Activated CD8-positive, alpha-beta memory T cell treated with anti-CD3 and anti-CD28 coated beads, Interleukin-2, amount 50 U/mL, for 1 hour (primary cell): ENCODE results near the gene F7.
"Not testable (repeated sequence)": the region's sequence is repeated elsewhere in the genome, so short reads cannot be mapped to it uniquely, and the experiment has no call there.

Source experiments
- DNase-seq: peaks from one replicate; pipeline ENCODE4 v3.0.0-alpha.2; 2020; ENCODE audit errors: extremely low read depth

Gene F7

GRCh38 chr13:113102302-113102701 is 3.3 kb upstream of the F7 start:
- DNase-seq, result not testable (repeated sequence)

DNA sequence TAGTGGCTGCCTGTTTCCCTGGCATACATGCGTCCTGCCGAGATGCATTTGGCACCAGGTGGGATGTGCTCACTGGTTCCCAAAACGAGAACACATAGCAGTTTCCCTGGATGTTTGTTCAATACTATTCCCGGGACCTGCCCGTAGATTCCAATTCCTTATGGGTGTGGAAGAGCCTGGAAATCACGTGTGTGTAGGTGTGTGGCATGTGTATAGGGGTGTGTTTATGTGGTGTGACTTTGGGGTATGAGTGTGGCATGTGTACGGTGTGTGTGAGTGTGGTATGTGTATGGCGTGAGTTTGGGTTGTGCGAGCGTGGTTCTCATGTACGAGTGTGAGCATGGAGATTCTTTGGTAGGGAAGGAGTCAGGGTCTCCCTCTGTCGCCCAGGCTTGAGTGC is 2.9 kb upstream of the F7 start:
- DNase-seq, result no peak

DNA sequence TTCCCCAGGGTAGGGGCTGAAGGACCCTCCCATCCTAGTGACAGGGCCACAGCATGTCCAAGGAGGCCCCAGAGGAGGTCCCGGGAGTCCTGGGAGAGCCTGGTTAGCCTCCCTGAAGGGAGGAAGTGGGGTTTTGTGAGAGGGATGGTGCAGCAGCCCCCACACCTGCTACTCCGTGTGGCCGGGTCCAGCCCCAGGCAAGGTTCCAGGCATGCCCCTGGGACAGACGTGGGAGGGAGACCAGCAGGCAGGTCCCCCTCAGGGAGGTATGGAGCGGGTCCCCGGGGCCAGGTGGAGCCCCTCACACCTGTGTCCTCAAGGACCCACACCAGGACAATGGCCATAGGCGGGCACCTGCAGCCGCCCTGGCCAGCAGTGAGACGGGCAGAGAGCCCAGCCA is 1.9 kb upstream of the F7 start:
- DNase-seq, result no peak

- DNase-seq, result no peak
Measured at GRCh38 chr13:113105921-113106452, 396 bp downstream of the F7 start.

GRCh38 chr13:113106711-113107351 is 1.2 kb downstream of the F7 start:
- no peak for DNase-seq

DNA sequence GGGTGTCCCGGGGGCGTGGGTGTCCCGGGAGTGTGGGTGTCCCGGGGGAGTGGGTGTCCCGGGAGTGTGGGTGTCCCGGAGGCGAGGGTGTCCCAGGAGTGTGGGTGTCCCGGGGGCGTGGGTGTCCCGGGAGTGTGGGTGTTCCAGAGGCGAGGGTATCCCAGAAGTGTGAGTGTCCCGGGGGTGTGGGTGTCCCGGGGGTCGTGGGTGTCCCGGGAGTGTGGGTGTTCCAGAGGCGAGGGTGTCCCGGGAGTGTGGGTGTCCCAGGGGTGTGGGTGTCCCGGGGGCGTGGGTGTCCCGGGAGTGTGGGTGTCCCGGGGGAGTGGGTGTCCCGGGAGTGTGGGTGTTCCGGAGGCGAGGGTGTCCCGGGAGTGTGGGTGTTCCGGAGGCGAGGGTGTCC is 2.9 kb downstream of the F7 start:
- not testable (repeated sequence) for DNase-seq

DNA sequence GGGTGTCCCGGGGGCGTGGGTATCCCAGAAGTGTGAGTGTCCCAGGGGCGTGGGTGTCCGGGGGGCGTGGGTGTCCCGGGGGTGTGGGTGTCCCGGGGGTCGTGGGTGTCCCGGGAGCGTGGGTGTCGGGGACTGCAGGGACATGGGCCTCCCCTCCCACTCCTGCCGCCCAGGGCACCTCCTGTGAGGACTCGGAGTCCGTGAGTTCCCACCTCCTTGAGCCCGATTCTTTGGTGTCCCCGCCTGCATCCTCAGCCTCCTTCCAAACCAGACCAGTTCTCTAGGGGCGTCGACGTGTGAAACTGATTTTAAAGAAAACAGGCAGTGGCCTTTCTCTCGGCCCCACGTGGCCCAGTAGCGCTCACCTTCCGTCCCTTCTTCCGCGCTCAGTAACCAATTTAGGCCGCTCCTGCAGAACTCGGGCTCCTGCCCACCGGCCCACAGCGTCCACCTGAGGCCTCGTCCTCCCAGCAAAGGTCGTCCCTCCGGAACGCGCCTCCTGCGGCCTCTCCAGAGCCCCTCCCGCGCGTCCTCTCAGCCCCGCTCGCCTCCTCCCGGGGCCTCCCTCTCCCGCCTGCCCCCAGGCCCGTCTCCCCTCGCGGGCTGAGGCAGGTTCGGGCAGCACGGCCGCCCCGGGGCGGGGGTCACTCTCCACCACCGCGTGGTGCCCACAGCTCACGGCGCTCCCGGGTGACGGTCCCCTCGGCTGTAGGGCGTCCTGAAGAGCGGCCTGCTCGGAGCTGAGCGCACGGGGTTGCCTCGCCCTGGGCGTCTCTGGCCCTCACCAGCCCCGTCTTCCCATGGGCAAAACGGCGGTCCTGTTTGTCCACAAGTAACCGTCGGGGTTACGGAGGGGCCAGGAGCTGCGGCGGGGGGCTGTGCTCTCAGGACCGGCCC is 3.8 kb downstream of the F7 start:
- no peak for DNase-seq

GRCh38 chr13:113110048-113110851 is 4.7 kb downstream of the F7 start:
- DNase-seq, result no peak

DNA sequence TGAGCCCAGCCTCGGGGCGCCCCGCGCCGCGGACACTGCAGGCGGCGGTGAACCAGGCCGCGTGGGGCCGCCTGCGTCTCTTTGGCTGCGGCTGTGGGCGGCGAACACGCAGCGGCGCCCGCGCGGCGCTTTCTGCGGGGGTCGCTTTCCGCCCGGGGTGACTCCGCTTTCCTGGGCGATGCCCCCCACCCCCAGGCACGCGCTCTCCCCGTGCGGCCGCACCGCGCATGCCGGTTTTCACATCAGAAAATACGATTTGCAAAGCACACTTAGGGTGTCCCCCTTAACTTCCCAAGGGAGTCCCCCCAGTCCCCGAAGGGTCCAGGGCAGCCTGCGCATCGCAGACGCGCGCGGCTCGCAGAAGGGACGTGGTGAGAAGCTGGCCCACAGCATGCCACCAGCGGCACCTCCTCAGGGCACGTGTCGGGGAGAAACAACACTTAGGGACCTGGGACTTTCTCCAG is 5.3 kb downstream of the F7 start:
- no peak for DNase-seq

- DNase-seq, result not testable (repeated sequence)
Measured at GRCh38 chr13:113111821-113112220, 6.2 kb downstream of the F7 start.

- not testable (repeated sequence) for DNase-seq
Measured at GRCh38 chr13:113112475-113112874, 6.9 kb downstream of the F7 start.

- no peak for DNase-seq
Measured at GRCh38 chr13:113112893-113113845, 7.6 kb downstream of the F7 start.

DNA sequence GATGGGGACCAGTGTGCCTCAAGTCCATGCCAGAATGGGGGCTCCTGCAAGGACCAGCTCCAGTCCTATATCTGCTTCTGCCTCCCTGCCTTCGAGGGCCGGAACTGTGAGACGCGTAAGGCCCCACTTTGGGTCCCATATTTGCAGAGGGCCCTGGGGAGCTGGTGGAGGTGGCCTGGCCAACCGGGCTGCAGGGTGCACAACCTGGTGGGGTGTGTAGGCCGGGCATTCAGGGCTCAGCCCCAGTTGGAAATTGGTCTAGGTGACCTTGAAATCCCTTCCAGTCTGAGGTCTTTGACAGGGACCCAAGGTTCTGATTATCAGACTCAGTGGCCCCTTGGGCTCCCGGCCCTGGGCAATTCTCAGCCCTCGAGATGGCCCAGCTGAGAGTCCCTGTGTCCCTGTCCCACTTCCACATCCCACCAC is 8.3 kb downstream of the F7 start:
- DNase-seq, result no peak

GRCh38 chr13:113114511-113115362 is 9.1 kb downstream of the F7 start:
- DNase-seq, result no peak

DNA sequence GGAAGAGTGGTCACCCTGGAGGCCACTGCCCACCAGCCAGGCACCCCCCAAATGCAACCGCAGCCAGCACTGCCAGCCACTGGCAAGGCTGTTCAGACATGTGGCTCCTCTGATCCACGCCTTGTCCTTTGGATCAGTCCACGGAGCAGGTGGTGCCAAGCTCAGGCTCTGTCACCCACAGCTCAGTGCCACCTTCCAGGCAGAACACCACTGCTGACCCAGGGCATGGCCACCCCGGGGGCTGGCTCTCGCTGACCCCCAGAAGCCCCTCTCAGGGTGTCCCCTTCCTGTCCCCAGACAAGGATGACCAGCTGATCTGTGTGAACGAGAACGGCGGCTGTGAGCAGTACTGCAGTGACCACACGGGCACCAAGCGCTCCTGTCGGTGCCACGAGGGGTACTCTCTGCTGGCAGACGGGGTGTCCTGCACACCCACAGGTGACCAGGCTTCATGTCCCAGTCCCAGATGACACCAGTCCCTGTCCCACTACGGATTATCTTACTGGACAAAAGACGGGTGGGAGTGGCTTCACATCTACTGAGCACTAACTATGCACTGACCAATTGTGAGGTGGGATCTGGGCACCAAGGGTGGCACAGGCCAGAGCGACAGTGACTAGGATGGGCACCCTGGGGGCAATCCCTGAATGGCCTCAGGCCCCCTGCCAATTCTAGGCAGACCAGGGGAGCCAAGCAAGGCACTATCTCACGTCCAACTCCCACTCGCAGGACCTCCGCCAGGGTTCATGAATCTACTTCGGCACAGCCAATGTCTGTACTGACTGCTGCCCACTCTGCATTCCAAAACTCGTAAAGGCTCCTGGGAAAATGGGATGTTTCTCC is 10.0 kb downstream of the F7 start:
- no peak for DNase-seq

DNA sequence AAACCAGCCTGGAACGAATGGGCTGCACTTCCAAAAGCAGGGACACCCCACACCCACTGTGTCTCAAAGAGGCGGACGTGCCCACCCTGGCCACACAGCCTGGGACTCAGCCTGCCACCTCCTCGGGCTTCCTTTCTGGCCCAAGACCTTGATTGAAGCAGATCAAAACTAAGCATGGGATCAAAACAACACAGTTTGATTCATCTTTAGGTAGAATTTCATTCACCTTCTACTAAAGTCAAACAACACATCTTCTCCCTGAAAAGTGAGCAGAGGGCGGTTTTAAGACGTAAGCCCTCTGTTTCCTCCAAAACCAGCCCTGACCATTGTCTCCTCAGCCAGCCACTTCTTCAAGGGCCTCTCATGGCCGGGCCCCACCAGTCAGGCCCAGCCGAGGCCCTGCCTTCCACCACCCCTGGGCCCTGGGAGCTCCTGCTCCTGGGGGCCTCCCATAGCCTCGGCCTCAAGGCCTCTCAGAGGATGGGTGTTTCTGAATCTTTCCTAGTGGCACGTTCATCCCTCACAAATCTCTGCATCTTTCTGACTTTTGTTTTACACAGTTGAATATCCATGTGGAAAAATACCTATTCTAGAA is 10.7 kb downstream of the F7 start:
- no peak for DNase-seq

DNA sequence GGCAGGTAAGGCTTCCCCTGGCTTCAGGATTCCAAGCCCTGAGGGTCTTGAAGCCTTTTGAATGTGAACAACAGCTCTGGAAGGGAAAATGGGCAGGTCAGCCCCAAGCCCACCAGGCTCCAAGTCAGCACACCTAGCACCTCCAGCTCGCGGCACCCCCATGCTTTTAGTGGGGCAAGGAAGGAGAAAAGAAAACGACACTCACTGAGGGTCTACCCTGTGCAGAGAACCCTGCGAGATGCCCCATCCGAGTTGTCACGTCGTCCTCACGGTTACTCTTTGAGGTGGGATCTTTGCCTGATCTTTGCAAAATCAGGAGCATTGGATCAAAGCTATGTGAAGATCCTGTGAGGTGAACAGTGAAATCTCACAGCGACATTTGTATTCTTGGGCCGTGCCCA is 11.3 kb downstream of the F7 start:
- no peak for DNase-seq

GRCh38 chr13:113117335-113117872 is 11.8 kb downstream of the F7 start:
- DNase-seq, result no peak
